ENCODE measurements around the gene APLNR.

Gene APLNR

DNA sequence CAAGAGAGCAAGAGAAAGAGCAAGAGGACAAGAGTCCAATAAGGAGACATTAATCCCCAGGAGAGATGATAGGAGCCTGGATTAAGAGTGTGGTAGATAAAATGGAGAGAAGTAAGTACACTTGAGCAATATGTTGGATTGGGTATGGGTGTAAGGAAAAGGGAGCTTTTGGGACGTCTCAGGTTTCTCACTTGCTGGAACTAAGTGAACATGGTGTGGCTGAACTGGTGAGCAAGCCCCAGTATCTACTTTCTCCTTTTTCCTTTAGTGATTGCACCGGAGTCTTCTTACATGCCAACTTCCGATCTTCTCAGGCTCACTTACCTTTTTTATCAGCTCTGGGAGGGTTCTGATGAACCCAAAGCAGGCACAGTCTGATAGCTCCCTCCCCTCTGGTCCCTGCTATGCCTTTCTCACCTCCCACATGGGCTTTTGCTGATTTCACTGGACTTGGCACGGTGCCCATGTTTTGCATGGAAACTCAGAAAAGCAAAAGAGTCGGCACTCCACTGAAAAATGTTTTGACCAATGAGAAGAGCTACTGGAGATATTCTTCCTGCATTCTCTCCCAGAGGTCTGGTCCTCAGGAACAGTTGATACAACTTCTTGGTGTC, 14.5 kb upstream of the APLNR start:
- no peak for DNase-seq (ENCODE audit: low spot score)

DNA sequence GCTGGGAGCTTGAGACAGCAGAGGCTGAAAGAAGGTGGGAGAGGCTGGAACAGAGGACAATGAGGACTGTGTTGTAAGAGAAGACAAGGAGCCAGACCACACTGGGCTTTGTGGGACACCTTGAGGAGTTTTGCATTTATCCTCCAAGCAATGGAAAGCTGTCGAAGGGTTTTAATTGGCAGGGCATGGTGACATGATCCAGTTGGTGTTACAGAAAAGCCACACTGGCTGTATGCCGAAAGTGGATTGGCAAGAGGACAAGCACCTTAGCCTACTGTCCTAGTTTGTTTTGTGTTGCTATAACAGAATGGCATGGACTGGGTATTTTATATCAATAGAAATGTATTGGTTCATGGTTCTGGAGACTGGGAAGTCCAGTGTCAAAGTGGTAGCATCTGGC, 14.0 kb upstream of the APLNR start:
- no peak for DNase-seq (ENCODE audit: low spot score)

DNA sequence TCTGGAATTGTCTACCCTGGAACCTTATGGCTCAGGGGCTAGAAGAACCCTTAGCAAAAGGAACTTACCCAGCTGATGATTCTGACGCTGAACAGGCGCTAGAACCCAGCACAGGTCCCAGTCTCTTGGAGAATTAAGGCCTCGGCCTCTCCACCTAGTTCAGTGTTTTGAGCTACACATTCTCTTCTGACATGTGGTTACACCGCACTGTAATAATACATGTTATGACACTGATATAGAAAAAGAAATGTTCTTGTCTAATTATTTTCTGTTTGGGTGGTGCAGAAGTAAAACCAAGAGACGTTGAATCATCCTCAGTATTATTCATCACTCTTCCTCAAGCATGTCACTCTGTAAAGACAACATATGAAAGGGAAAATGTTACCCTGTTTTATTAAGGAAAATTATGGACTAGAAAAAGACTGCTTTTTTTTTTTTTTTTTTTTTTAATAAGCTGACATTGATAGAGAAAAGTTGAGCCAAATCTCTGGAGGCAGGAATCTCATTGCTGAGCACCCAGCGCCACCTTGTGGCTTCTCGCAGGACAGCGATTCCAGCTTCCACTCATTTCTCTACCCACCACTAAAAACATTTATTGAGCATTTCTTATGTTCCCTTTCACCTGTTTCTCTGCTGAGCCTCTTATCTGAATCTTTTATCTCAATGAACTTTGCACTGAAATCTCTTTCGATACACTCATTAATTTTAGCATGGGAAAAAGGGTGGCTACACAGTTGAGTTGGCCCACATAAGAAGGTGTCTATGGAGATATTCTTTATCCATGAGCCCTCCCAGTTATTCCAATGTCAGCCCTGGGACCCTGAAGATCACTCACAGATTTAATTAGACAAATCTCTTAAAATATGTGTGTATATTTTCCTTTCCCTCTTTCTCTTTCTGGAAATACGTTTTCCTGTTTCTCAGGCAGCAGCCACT, 12.6 kb upstream of the APLNR start:
- DNase-seq (ENCODE audit: low spot score): peak; percentile 60

DNA sequence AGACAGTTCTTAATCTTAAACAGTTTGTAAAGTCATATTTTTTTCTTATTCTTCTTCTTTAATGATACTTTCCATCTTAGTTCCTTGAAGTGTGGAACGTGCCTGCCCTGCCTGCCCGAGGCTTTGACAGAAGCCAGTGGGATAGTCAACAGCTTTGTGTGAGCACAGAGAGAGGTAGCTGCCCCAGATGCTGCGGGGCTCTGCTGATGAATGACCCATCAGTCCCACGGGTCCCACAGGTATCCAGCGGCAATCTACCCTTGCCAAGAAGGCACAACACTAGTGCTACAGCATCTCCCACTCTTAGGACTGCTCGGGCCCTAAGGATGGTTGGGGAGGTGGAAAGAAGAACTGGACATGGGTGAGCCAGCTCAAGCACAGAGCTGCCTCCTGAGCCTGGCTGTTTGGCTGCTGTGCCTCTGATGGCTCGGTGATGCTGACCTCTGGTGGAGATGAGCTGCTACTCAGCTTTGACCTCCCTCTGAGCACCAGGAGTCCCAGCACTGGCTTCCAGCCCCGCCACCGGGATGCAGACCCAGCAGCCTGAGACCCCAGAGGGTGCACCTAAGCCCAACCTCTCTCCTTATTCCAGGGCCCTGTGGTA, 11.8 kb upstream of the APLNR start:
- peak; percentile 87 for DNase-seq (ENCODE audit: low spot score)

DNA sequence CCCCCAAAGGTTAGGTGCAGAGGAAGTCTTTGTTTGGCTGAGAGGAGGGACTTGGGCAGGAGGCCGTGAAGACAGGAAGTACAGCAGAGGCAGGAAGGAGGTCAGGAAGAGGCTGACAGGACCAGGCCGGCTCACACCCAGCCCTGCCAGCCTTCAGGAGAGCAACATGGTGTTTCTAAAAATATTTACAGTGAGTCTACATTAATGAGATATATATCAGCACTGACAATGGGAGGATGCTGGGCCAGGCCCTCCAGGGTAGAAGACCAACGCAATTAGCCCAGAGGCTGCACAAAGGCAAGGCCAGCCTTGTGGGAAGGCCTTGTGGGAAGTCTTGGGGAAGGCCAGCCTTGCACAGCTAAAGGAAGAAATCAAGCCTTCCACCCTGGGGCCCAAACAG, 7.9 kb upstream of the APLNR start:
- no peak for DNase-seq (ENCODE audit: low spot score)

DNA sequence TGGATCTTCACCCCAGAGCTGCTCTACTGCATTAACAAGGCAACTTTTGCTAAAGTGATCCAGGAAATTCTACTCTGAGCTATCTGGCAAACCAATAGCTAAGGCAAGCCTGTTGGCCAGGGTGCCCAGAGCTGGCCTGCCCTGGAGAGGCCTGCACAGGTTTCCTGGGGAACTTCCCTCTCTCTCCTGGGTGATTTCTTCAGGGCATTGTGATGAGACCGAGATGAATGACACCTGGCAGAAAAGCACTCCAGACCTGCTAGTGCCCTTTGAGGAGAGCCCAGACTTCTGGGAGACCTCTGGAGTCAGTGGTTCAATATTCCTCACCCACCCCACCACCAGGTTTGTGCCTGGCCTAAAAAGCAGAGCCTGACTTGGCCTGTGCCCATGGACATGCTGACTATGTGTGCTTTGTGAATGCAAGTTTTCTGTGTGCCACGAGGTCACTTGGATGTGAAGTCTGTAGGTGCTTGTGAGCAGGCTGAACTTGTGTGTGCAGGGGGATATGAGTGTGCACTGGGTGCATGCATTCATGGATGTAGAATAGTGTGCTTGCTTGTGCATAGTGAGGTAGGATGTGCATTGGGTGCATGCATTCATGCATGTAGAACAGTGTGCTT, 4.4 kb upstream of the APLNR start:
- no peak for DNase-seq (ENCODE audit: low spot score)

DNA sequence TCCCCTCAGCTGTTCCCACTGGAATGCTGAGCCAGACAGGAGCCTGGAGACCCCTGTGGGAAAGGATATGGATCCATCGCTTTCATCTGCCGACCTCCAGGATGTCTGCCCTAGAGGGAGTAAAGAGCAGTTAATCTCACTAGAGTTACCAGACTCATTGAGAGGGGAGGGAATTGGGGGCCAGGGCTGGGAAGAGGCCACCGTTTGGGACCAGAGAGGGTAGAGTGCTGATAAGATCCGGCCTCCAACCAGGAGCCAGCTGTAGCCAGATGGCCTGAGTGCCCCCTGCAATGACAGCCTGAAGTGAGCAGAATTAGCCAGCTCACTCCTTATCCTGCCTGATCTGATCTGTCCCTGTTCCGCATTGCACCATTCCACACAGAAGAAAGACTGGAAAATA, 3.7 kb upstream of the APLNR start:
- DNase-seq (ENCODE audit: low spot score): no peak

DNA sequence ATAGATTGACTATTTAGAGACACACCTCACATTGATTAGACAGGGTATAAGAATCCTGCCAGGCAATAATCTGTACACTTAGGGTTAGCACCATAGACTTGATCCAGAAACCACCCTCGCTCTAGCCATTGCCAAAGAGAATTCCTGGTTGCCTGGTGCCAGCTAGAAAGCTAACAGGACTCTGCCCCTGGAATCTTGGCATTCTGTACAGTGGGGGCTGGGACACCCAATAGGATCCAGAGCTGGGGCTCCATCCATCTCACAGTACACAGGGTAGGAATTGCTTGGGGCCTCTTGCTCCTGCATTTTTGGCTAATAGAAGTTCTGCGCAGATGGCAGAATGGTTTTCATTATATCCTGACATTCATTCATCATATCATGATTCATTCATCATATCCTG, 3.0 kb upstream of the APLNR start:
- no peak for DNase-seq (ENCODE audit: low spot score)

DNA sequence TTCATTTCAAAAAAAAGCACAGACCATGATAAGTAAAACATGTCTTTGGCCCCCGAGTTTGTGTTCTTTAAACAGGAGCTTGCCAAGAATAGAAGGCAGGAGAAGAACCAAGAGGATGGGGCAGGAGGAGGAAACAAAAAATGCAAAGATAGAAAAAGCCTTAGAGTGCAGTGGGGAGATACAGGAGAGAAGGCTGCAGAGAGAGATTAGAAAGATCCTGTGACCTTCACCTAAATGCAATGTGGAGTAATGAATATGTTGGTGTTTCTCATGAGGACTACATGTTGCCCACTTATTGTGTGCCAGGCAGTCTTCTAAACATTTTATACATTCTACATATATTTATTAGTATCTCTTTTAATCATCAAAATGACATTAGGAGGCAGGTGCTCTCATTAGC, 2.3 kb upstream of the APLNR start:
- DNase-seq (ENCODE audit: low spot score): no peak

DNA sequence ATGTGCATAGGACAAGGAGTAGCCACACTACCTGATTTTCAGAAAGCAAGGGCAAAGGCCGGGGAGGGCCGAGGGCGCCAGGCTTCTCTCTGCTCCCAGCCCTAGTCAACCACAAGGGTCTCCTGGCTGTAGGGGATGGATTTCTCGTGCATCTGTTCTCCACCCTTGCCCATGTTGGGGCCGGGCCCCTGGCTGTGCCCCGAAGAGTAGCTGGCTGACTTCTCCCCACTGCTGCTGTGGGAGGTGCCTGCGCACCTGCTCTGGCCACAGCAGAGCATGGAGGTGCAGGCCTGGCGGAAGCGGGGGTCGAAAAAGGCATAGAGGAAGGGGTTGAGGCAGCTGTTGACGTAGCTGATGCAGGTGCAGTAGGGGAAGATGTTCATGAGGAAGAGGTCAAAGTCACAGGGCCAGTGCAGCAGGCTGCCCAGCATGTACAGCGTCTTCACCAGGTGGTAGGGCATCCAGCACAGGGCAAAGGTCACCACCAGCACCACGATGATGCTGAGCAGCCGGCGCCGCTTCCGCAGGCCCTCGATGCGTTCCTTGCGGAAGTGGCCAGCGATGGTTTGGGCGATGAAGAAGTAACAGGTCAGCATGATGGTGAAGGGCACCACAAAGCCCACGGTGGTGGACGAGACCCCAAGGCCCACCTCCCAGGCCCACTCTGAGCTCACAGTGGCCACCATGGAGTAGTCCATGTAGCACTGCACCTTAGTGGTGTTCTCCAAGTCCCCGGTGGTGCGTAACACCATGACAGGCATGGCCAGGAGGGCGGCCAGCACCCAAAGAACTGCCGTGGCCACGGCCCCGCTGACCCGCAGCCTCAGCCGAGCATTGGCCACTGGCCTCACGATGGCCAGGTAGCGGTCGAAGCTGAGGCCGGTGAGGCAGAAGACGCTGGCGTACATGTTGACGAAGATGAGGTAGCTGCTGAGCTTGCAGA, 1.0 kb downstream of the APLNR start:
- DNase-seq (ENCODE audit: low spot score): no peak

DNA sequence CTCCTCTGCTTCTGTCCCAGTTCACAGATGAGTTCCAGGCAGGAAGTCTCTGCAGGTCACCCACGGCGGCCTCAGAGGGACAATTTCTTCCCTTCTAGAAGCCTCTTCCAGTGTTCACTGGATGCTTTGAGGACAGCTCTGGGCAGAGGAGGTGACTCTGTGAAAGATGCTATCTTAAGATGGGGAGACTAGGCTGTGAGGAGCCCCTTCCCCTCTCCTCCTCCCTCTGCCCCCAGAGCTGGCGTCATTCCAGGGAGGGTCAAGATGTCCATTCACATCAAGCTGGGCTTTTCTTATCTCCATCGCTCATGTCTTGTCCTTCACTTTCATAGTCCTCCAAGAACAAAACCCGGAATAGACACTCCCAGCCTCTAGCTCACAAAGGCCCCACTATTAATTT, 3.3 kb downstream of the APLNR start:
- DNase-seq (ENCODE audit: low spot score): no peak

DNA sequence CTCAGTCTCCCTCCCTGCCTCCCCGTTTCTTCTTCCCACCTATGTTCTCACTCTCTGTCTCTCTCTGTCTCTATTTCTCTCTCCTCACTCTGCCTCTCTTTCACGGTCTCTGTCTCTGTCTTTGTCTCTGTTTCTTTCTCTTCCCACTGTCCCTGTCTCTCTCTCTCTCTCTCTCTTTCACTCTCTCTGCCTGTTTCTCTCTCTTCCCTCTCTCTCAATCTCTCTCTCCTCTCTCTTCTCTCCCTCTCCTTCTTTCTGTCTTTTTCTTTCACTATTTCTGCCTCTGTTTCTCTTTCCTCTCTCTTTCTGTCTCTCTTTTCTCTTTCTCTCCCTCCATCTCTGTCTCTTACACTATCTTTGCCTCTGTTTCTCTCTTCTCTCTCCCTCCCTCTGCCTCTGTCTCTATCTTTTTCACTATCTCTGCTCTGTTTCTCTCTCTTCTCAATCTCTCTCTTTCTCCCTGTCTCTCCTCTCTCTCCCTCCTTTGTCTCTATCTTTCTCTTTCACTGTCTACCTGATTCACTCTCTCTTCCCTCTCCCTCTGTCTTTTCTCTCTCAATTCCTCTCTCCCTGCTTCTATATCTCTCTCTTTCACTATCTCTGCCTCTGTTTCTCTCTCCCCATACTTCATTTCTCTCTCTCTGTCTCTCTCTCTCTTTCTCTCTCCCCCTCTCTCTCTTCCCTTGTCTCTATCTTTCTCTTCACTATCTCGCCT, 5.4 kb downstream of the APLNR start:
- no peak for DNase-seq (ENCODE audit: low spot score)

DNA sequence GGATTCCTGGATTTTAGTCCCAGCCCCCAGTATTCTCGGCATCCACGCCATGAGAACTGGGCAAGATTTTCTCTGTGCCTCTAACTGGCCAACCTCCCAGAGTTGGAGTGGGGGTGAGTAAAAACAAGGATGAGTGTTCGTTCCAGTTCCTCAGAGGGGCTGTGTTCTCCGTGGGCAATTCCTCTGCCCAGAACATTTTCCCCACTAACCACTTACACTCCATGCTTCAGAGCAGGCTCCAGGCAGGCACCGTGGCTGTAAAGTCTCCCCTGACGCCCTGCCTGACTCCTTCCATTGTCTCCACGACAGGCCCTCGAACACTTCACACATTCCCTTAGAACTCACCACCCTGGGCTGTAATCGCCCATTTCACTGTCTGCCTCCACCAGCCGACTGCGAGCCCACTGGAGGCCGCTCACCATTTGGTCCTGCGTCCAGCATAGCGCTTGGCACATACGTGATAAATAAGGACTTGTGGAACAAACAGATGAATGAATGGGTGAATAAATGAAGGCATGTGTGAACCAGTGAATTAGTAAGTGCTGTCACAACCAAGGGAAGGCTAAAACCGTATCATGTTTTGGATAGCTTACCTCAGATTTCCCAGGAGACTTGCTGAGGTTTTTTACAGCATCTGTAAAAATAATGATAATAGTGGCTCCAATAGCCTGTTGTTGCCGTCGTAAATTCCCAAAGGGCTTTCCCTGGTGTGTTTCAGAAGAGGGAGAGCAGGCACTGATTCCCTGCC, 6.1 kb downstream of the APLNR start:
- DNase-seq (ENCODE audit: low spot score): no peak

DNA sequence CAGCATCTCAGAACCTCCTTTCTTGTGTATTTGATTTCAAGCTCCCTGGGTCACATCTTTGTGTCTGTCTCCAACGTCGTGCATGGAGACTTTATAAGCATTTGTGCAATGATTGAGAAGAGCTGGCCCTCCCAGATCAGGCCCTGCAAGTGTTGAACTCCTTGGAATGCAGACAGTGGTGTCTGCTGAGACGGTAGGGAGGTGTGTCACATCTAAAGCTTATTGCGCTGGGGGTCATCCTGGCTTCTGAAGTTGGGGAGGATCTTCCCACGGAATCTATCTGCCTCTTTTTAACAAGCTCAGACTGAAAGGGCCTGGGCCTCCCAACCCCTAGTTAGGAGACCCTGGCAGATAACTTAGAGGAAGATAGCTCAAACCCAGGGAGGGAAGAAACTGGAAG, 6.7 kb downstream of the APLNR start:
- DNase-seq (ENCODE audit: low spot score): peak; percentile 31

DNA sequence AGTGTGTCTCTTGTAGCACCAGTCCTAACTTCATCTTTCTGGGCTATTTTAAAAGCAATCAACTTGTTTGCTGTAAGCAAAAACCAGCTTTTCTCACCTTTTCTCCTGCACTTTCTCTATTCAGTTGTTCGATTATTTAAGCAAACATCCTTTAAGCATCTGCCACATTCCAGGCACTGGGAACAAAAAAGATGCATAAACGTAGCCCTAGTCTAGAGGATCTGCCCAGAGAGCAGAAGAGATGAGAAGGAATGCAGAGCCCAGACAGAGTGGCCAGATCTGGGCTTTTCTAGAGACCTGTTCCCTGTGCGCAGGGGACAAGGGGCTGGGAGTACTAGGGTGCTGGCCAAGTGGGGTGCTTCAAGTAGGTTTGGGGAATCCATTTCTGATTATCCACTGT, 8.4 kb downstream of the APLNR start:
- DNase-seq (ENCODE audit: low spot score): no peak

DNA sequence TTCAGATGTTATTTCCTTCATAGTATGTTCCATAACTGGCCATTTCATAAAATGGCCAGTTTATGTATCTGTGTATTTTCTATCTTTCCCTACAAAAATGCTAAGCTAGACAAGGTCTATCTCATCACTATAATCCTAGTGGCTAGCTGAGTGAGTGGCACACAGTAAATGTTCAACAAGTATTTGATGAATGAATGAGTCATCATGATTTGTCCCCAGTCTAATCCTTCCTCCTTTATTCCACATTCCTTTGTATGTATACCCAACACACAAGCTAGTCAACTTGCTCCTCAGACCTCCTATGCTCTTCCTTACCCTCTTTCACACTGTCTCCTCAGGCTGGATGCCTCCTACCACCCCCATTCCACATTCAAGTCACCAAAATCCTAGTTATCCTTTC, 12.5 kb downstream of the APLNR start:
- no peak for DNase-seq (ENCODE audit: low spot score)

DNA sequence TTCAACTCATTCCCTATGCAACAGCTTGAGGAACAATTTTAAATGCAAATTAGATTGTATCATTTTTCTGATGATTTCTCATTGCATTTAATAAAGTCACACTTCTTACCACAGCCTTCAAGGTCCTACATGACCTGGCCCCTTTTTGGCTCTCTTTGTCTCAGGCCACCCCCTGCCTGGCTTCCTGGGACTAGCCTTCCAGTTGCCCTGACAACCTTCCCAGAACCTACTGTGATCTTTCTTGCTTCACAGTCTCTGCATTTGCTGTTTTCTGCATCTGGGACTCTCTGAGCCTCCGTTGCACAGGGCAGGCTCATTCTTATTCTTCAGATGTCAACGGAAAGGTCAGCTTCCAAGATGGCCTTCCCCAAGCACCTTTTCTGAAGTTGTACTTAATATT, 12.9 kb downstream of the APLNR start:
- no peak for DNase-seq (ENCODE audit: low spot score)

DNA sequence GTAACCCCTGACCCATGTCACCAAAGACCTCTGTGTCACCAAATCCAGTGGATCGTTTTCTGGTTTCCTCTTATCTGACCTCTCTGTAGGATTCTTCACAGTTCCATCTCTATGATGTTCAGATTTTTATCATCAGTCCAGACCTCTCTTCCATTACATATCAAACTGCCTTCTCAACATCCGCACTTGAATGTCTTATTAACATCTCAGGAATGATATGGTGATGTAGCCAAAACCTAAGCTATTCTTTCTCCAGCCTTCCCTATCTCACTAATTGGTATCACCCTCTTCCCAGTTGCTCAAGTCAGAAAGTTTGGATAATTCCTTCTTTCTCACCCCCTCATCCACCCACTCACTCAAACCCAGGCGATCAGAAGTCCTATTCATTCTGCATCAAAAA, 13.4 kb downstream of the APLNR start:
- DNase-seq (ENCODE audit: low spot score): peak; percentile 50

DNA sequence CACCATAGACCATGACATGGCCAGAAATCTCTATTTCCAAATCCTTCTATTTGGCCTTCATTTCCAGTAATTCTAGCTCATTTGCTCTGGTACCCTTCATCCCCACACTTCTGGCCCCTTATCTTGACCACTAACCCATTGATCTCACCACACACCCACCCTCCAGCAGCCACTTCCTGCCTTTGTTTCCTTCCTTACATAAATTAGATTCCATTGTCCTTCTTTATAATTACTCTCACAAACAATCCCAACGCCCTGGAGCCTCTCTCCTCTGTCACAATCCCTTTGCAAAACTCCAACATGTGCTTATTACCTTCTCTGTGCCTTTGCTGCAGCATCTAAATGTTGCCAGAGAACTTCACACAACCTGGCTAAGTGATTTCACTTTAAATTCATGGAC, 14.8 kb downstream of the APLNR start:
- DNase-seq (ENCODE audit: low spot score): no peak

DNA sequence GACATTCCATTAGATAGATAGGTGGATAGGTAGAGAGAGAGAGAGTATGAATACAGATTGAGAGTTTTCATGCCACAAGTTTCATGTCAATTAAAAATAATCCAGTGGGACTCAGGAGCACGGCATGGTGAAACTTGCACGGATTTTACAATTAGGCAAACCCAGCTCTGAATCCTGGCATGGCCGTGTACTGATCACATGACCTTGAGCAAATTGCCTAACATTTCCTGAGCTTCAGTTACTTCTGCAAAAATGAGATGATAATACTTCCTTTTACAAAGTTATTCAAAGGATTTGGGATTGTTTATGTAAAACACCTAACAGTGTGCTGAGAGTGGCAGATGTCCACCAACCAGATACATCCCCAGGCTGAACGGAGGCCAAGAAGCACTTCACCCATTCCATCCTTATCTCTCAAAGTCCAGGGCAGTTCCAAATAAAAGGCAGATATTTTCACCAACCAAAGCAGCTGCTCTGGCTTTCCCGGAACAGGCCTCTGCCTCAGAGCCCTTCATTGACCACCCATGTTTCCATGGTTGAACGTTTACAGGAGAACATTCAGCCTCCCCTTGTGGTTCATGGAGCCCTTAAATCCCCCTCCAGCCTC, 17.9 kb downstream of the APLNR start:
- DNase-seq (ENCODE audit: low spot score): peak; percentile 44
